ENCODE measurements around the gene LRP8.

GRCh38 chr1:53294061-53294460 is 33.8 kb downstream of the LRP8 start:
- TF ChIP-seq, protein P1, sequence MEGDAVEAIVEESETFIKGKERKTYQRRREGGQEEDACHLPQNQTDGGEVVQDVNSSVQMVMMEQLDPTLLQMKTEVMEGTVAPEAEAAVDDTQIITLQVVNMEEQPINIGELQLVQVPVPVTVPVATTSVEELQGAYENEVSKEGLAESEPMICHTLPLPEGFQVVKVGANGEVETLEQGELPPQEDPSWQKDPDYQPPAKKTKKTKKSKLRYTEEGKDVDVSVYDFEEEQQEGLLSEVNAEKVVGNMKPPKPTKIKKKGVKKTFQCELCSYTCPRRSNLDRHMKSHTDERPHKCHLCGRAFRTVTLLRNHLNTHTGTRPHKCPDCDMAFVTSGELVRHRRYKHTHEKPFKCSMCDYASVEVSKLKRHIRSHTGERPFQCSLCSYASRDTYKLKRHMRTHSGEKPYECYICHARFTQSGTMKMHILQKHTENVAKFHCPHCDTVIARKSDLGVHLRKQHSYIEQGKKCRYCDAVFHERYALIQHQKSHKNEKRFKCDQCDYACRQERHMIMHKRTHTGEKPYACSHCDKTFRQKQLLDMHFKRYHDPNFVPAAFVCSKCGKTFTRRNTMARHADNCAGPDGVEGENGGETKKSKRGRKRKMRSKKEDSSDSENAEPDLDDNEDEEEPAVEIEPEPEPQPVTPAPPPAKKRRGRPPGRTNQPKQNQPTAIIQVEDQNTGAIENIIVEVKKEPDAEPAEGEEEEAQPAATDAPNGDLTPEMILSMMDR (IDR thresholded peaks at IDR 0.05; ENCODE audit: poor library complexity), result no peak
- no peak for TF ChIP-seq EZH2phosphoT487 (IDR thresholded peaks at IDR 0.05; ENCODE audit: low read depth, severe bottlenecking, unreplicated experiment)

Data from hepatocyte (in vitro differentiated cells).